GM12874 (cell line): ENCODE results near the gene FKBP1B.

ENCODE experiments used
- TF ChIP-seq, protein P1 (sequence below): IDR thresholded peaks from 2 replicates; pipeline ENCODE4 v1.5.1; 2011; ENCODE audit warnings: low read depth, mild to moderate bottlenecking, control low read depth, low read length, moderate library complexity; ENCODE audit not compliant: insufficient read depth

FKBP1B gene

GRCh38 chr2:24046930-24047702 lies 2.4 kb upstream of the FKBP1B start, which contains the start of gene WDCP:
WDCP (minus strand) TSS chr2:24047391; CDS start chr2:24039494, 7,897 bp downstream.
- TF ChIP-seq, protein P1, sequence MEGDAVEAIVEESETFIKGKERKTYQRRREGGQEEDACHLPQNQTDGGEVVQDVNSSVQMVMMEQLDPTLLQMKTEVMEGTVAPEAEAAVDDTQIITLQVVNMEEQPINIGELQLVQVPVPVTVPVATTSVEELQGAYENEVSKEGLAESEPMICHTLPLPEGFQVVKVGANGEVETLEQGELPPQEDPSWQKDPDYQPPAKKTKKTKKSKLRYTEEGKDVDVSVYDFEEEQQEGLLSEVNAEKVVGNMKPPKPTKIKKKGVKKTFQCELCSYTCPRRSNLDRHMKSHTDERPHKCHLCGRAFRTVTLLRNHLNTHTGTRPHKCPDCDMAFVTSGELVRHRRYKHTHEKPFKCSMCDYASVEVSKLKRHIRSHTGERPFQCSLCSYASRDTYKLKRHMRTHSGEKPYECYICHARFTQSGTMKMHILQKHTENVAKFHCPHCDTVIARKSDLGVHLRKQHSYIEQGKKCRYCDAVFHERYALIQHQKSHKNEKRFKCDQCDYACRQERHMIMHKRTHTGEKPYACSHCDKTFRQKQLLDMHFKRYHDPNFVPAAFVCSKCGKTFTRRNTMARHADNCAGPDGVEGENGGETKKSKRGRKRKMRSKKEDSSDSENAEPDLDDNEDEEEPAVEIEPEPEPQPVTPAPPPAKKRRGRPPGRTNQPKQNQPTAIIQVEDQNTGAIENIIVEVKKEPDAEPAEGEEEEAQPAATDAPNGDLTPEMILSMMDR = no peak

DNA sequence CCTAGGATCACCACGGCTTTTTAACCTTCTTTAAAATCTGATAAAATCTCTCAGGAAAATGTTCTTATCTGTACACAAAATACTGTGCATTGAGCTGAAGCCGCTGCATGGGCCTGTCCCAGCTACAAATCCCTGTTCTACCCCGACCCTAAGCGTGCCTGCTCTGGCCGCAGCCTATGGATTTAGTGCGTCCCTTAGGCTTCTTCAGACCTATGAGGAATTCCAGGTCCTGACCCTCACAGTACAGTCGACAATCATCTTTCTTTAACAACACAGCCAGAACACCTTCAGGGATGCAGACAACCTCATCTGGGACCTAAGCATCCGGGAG lies 1.9 kb upstream of the FKBP1B start:
- TF ChIP-seq, protein P1 = no peak

- TF ChIP-seq, protein P1 = no peak
These were observed 614 bp upstream of the FKBP1B start for GRCh38 chr2:24048769-24049484.

- TF ChIP-seq, protein P1 = no peak
These were observed 769 bp downstream of the FKBP1B start for GRCh38 chr2:24050041-24050979.

GRCh38 chr2:24051833-24052232 lies 2.3 kb downstream of the FKBP1B start:
- TF ChIP-seq, protein P1 = no peak

GRCh38 chr2:24052951-24053350 lies 3.4 kb downstream of the FKBP1B start:
- TF ChIP-seq, protein P1 = no peak
